HL-60/S4 treated with phorbol 12-myristate 13-acetate at 8.2 ng/mL for 4 days and 3 days (cell line): Measurements from ENCODE around the gene MAB21L4.

Experiments
- in situ Hi-C: fragments of 300-500 bp; cut with MboI; formaldehyde crosslinking; loops from 2 replicates; pipeline ENCODE4 v1.15.0; 2022; ENCODE audit warnings: low sequenced_read_pairs

MAB21L4 gene

DNA sequence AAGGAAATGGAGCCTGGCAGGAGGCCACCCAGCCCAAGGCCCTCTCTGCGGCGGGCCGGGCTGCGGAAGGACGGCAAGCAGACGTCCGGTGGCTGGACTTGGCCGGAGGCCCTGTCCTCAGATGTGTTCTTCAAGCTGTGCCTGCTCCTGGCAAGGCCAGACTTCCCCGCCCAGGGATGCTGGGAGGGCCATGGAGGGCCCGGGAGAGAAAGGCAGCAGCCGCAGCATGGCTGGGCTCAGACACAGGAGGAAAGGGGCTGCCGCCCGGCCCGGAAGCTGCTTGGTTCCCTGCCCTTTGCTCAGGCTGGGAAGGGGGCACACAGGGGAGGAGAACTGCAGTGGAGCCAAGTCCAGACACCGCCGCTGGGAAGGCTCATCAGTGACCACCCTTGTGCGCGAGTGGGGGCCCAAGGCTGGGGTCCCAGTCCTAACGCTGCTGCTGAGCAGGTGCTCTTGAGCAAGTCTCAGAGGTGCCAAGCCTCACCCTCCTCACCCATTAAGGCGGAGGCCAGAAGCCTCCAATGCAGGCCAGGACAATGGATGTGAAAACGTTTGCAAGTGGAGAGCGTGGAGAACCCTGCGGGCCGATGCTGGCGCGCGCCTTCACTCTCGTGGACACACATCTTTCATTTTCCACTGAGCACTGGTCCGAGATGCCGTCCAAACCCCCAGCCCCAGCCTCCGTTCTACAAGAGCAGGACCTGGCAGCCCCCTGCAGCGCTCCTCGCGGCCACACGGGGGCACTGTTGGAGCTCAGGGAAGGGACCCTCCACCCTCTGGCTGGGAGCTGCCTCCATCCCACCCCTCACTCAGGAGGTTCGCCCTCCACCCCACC lies 18.1 kb upstream of the MAB21L4 start:
- in situ Hi-C loops = no loop called here

DNA sequence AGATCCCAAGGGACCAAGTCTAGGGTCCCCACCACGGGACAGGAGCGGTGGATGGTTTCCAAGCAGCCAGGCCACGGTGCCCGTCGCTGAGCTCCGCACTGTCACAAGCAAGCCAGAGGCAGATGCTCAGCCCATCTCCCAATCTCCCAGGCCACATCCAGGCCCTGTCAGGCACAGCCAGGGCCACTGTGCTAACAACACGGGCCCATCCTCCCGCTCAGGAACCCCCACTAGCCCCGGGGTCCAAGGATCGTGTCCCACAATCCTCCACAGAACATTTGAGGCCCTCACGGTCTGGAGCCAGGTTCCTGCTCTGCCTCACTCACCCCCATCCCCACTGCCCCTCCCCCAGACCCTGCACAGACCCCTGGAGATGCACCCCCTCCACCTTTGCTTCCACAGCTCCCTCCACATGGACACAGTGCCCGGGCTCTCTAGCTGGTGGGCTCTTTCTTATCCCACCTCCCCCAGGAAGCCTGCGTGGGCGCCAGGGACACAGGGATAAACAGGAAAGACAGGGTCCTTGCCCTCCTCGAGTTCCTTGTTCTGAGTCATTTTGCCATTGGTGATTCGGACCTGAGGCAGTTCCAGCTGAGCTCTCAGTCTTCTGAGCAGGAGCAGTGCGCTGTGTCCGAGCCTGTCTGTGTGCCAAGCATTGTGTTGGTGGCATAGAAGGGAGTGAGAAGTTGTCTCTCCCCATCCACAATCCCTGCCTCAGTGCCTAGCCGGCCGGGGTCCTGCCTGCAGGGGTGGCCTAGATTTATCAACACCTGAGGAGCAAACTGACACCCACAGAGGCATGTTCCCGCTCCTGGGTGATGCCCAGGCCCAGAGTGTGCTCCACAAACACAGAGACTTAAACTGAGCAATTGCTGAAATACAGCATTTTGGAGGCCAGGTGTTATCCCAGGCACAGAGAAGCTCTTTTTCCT lies 17.2 kb upstream of the MAB21L4 start:
- in situ Hi-C loops = no loop called here

DNA sequence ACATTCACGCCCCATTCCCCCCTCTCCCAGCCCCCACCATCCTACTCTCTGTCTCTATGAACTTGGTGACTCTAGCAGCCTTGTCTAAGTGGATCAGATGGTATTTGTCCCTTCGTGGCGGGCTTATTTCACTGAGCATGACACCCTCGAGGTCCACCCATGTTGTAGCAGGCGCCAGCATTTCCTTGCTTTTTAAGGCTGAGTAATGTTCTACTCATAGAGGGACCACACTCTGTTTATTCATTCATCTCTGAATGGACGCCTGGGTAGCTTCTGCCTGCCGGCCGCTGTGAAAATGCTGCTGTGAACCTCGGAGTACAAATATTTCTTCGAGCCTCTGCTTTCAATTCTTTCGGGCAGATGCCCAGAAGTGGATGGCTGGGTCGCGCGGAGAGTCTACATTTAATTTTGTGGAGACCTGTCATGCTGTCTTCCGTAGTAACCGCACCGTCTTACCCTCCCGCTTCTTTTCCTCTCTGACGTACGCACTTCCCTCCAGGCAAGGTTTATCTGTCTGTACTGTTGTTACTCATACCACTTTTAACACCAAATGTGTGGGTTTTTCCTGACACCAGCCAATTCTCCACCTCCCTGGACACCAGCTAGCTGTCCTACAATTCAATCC lies 15.8 kb upstream of the MAB21L4 start:
- in situ Hi-C loops = no loop called here

DNA sequence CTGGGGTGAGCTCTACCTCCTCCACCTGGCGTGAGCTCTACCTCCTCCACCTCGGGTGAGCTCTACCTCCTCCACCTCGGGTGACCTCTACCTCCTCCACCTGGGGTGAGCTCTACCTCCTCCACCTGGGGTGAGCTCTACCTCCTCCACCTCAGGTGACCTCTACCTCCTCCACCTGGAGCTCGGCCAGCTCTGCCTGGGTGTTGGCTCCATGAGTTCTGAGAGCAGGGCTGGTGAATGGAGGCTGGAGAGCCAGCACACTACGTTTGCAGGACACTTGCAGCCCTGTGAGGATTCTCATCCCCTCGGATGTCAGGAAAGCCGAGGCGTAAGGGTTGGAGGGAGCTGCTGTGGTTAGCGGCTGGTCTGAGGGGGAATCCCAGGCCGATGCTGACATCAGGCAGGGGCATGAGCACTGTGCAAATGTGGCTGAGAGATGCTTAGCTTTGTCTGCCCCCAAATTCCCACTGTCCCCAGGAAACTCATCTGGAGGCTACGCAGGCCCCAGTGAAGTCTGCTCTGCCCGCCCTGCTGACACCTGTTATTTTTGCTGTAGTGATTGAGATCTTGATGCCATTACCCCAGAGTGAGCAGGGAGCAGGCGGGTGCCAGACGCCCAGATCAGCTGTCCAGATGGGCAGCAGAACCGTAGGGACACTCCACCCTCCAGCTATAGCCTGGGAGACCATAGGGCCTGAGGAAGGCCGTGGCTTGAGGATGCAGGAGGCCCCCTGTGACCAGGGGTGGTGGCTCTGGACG lies 13.4 kb upstream of the MAB21L4 start:
- in situ Hi-C loops = no loop called here

DNA sequence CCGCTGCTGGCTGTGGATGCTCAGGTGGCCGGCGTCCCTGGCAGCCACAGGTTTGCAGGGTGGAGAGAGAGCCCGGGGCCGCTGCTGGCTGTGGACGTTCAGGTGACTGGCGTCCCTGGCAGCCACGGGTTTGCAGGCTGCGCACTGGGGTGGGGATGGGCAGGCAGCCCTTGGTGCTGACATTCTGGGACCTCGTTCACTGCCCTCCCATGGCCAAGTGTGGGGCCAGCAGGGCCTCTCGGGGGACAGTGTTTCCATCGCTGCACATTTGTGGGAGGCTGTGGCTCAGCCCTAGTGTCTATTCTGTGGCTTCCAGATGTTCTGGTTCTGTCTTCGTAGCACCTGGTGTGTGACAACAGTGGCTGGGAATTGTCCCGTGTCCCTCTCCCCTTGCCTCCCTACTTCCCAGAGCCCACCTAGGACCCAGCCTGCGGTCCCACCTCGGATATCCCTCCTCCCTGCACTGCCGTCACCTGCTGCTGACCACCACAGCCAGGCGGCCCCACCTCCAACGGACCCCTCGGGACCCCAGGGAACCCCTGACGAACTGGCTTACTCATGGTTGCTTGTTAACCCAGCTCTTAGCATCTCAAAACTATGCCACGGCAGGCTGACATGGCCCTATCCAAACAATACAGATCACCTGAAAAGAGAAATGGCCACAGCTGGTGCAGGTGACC lies 11.1 kb upstream of the MAB21L4 start:
- in situ Hi-C loops = no loop called here

DNA sequence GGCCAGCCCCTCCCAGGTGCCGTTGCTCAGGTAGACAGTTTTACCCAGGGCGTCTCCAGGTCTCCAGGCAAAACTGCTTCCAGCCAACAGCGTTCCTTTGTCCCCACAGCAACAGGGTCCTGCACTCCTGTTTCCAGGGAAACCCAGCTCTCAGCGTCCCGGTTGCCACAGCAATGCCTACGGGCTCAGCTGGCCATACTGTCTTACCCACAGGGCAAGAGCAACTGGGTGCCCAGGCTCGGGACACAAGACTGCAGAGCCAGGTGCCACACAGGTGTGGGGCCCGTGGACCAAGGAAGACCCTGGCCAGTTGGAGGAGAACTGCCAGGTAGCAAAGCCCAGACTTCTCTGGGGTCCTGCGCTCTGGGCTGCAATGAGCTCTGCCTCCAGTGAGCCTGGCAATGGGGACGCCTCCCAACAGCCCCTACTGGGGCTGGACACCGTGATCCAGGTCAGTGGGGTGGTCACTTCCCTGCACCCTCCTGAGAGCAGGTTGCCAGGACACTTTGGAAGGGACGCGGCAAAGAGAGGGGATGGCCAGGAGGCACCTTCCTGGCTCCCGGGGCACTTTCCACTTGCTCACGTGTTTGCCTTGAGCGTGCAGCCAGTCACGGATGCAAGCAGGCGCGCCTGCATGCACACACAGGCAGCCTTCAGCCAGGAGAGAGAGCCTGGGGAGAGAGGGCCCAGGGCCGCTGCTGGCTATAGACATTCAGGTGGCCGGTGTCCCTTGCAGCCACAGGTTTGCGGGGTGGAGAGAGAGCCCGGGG lies 10.4 kb upstream of the MAB21L4 start, which contains the start of gene CROCC2:
Gene CROCC2 (plus strand): TSS at position 196 of the 770 bp plus-strand sequence. CDS start 178 bp downstream, at position 374.
- in situ Hi-C loops = no loop called here

DNA sequence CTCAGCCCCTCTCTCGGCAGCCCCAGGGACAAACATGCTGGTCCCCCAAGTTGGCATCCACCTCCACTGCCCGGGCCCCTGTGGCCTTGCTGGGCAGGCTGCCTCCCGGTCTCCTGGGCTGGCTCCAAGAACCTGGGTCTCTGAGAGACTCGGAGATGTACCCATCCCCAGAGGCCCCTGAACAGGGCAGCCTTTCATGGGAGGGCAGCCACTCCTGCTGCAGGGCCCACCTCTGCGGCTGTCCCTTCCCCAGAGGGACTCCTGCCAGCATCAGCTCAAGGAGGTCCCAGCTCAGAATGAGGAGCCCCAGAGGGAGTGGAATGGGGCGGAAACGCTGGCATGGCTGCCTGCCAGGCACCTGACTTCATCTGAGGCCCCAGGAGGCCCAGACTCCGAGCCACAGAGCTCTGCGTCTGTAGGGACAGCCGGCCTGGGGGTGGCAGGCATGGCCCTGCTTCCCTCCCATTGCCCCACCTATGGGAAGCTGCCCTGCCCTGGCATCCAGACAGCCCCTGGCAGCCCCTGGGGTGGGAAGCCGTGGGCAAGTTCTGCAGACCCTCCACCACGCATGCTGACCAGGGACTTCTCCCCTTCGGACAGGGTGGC lies 9.3 kb upstream of the MAB21L4 start:
- in situ Hi-C loops = no loop called here

DNA sequence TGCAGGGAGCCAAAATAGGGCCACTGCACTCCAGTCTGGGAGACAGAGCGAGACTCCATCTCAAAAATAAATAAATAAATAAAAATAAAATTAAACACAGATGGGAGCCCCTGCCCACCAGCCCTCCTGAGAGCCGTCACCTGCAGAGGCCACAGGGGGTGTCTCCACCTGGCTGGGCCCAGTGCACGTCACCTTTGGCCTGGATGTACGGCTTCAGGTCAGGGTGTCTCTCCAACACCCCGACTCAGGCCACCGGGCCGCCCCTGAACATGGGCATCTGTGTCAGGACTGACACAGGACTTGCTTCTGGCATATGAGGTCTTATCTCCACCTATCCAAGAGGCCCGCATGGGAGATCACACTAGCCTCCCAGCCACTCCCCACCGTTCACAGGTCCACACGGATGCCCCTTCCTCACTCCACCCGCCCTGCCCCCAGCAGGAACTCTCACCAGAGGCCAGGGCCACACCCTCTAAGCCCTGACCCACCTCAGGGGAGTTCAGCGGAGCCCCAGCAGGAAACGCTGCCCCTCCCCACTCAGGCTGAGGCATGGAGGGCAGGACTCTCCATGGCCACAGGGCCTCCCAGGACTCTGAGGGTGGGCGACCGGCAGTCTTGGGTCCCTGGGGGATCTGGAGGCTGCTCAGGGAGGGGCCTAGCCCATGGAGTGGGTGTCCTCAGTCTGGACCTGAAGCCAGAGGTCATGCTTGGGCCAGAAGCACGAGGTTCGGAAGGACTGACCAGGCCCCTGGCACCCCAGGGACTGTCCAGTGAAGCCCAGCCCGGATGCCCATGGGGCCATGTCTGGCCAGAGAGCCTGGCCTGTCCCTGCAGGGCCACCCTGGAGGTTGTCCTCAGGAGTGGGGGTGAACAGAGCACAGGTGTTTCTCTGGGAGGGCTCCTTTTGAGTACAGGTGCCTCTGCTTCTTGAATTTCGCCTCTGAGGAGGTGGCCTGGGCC lies 8.5 kb upstream of the MAB21L4 start:
- in situ Hi-C loops = no loop called here

DNA sequence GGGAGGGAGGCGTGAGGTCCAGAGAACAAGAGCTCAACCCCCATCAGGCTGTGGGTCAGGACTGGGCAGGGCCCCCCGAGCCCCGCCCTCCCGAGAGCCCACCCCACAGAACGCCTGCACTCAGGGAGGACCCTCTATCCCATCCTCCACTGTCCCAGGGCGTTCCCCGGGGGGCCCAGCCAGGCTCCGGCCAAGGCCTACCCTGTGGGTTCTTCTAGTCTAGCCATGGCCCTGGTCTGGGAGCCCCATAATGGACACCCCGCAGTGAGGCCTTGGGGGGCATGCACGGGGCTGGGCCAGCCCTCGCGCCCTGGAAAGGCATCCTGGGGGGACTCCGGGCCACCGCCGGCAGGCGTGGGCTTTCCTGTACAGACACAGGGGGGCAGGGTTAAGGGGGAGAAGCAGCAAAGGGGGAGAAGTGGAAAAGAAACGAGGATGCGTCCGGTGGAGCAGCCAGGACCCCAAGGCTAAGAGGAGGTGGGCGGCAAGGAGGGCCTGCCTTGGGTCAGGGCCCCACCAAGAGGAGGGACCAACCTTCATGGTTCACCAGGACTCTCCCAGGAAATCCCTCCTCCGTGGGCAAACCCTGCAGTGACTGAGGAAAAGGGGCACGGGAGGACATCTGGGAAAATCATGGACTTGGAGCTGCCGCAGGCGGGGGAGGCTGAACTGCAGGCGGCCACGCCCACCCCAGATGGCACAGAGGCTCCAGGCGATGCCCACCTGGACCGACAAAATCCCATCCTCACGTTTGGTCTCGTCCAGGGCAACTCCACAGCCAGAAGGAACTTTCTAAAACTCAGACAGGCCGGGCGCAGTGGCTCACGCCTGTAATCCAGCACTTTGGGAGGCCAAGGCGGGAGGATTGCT lies 7.5 kb upstream of the MAB21L4 start:
- in situ Hi-C loops = no loop called here

DNA sequence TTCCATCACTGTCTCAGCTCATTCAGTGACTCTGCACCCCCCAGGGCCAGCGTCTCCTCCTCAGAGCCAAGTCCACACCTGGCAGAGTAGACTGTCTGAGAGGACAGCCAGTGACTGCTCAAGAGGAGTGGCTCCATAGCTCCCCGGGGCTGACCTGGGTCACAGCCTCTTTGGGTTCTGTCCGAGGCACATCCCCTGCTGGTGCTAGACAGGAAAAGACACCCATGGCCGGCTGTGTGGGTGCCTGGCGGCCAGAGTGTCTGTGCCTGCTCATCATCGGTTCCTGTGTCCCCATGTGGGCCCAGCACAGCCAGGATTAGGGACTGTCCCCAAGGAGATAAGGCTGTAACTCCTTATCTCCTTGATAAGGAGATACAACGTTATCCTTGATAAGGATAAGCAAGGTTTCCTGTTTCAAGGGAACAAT lies 6.7 kb upstream of the MAB21L4 start:
- in situ Hi-C loops = no loop called here

DNA sequence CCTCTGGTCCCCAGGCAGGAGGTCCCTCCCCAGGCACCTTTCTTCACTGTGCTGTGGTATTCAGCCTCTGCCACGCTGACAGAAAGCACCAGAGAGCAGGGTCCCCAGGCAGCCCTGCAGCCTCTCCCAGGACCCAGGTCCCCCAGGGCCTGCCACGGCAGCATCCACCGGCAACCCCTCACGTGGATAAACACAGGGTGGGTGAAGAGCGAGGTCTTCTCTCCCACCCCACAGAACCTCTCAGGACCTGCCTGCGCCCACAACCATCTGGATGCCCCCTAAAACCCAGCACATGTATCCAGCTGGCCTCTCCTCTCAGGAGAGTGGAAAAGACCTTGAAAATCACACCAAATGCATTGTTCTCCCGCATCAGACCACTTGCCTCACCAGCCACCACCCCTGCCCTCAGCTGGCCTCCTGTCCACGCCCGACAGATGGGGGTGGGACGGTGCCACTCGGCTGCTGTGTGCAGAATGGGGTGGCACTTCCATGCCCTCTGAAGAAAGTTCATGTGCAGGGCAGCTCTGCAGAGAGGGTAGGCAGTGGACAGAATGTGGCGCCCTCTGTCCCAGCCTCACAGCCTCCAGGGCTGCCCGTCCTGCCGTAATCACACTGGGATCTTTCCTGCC lies 6.1 kb upstream of the MAB21L4 start:
- in situ Hi-C loops = no loop called here

DNA sequence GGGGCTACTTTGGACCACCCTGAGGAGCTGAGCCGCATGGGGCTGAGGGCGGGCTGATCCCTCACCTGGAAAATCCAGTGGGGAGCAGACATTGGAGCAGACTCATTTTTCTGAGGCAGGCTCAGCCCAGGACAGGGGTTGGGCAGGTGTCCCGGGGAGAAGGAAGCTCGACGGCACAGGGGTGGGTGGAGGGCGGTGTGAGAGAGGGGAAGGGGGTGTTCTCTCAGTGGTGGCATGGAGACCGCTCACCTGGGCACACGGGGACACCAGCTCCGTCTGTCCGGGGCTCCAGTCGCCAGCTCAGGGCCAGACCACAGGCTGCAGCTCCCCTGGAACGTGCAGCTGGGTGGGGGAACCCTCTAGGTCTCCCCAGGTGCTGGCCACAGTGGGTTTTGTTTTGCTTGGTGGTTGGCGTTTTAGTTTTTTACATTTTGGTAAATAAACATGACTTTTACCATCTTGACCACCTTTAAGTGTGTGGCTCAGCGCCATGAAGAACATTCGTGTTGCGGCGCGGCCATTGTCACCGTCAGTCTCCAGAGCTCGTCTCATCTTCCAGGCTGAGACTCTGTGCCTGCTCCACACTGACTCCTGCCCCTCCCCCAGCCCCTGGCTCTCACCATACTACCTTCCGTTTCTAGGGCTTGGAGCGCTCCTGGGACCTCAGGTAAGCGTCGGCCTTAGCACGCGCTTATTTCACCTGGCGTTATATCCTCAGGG lies 4.3 kb upstream of the MAB21L4 start:
- in situ Hi-C loops = no loop called here

DNA sequence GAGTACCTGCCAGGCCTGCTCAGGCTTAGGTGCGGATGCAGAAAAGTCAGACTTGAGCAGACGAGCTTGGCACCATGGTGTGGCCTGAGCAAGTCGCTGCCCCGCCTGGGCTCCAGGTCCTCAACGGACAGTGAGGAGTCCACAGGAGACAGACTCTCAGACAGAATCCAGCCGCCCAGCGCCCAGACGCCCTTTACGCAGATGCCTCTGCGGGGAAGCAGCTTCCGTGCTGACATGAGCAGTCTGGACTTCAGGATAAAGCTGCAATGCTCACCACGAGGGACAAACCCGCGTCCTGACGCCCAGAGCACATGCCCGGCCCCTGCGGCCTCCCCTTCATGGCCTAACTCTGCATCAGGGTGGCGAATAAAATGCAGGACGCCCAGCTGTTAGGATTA lies 3.5 kb upstream of the MAB21L4 start:
- in situ Hi-C loops = no loop called here

DNA sequence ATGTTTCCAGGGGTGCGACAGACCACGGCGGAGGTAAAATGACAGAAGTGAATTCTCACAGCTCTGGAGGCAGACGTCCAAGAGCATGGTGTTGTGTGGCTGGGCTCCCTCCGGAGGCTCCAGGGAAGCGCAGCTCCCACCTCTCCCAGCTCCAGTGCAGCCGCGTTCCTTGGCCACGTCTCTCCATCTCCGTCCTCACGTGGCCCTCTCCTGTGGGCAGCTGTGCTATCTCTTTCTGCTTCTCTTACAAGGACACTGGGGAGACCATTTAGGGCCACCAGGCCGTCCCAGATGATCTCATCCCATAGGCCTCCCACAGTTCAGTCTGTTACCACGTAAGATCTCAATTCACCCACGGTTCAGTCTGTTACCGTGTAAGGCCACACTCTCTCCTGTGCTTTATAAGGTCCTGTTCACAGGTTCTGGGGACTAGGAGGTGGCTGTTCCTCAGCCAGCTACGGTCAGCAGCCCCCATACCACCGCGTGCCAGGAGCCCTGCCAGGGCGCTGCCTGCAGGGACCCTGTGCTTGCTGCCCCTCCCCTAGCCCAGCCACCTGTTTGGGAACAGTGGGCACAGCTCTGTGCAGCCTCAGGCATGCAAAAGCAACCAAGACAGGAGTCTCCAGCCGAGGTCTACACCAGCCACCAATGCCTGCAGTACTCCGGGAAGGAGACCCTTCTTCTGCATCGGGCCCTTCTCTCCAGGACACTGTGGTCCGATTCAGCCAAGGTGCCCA lies 2.9 kb upstream of the MAB21L4 start:
- in situ Hi-C loops = no loop called here

DNA sequence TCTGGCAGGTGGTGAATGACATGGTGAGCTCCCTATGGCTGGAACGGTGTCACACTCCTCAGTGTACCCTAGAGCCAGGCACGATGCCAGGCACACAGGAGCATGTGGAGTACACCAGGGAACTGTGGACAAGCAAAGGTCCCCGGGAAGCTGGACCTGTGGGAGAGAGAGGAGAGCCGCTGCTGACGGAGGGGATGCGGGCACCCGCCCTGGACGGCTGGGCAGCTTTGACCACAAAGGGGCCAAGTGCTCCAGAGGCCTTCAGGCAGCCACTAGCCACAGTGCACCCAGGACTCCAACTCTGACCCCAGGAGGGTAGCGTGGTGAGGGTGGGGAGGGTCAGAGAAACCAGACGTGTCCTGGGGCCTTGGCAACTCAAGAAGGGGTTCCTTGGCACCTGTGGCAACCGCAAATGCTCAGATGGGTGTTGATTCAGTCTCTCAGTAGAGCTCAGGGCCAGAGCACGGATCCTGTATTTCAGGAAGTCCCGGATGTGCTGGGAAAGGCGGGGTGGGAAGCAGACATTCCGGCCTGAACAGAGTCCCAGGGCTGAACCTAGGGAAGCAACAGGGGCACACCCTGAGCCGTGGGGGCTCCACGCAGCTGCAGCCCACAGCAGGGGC lies 2.3 kb upstream of the MAB21L4 start:
- in situ Hi-C loops = no loop called here
